Upper lobe of right lung (tissue), 1 donor: ENCODE data around the gene ACTG1. TPM values are rescaled to one million over a fixed set of nuclear protein-coding genes. Genes with fewer than 3 reads are reported as not detected.

Experiments used
- ATAC-seq: fragments of 200-7000 bp; cut with Tn5 transposase; one replicate; pipeline ENCODE4 v1.9.1; 2020; ENCODE audit warnings: mild to moderate bottlenecking, moderate library complexity
- DNase-seq: peaks from one replicate; pipeline ENCODE4 v3.0.0-alpha.2; 2020
- H3K27ac ChIP-seq: fragments of 200-600 bp; one replicate; pipeline ENCODE4 v1.8.0; 2022
- H3K27me3 ChIP-seq: fragments of 200-600 bp; one replicate; pipeline ENCODE4 v1.8.0; 2022; ENCODE audit warnings: mild to moderate bottlenecking
- H3K36me3 ChIP-seq: fragments of 200-600 bp; one replicate; pipeline ENCODE4 v1.8.0; 2022
- H3K4me1 ChIP-seq: fragments of 200-600 bp; one replicate; pipeline ENCODE4 v1.8.0; 2022
- H3K4me3 ChIP-seq: fragments of 200-600 bp; one replicate; pipeline ENCODE4 v1.8.0; 2022; ENCODE audit warnings: mild to moderate bottlenecking
- H3K9me3 ChIP-seq: fragments of 200-600 bp; one replicate; pipeline ENCODE4 v1.8.0; 2022
- intact Hi-C: fragments of 100-400 bp; cut with DNase I; formaldehyde crosslinking; loops from one replicate; pipeline ENCODE4 v1.11.0; 2022
- total RNA-seq: library from RNA; stranded (reverse); fragmentation: NEBNext Ultra II Directional; extraction: Animal tissue kit (Norgen Biotek cat#: 25700); gene quantifications from one replicate; pipeline ENCODE4 v1.2.1, GENCODE V29; 2021
- TF ChIP-seq, protein P1 (sequence below): fragments of 200-600 bp; IDR thresholded peaks from one replicate; pipeline ENCODE4 v1.8.0; 2022; ENCODE audit warnings: antibody characterized with exemption
- donor health status: DM: no; HTN: yes; CAD: no; lungs with severe emphysema.

The ACTG1 gene
- total RNA-seq, 1 donor from 2014 or later, result 2,193 TPM

DNA sequence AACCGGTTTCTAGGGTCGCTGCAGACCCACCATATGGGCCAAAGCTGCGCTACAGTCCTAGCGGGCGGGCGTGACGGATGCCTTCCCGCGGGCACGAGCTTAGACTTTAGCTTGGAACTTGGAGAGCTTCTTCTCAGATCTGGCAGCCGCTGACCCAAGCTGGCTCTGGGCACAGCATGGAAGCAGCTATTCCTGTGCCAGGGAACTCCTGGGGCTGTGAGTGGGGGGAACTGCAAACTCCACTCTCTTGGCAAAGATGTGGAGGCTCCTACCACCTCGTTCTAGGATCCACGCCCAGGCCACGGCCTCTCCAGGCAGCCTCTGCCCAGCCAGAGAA, 30.7 kb upstream of the ACTG1 start:
- ATAC-seq (no peak), DNase-seq (no peak)
- Histone ChIP-seq H3K4me1 (no peaks in the 10 kb centered on the region), H3K27me3 (no peaks in the 10 kb centered on the region), H3K36me3 (peaks cover 72% of the 10 kb centered on the region), H3K9me3 (no peaks in the 10 kb centered on the region), H3K27ac (no peak overlapping the region), H3K4me3 (no peak overlapping the region)
- TF ChIP-seq, protein P1, sequence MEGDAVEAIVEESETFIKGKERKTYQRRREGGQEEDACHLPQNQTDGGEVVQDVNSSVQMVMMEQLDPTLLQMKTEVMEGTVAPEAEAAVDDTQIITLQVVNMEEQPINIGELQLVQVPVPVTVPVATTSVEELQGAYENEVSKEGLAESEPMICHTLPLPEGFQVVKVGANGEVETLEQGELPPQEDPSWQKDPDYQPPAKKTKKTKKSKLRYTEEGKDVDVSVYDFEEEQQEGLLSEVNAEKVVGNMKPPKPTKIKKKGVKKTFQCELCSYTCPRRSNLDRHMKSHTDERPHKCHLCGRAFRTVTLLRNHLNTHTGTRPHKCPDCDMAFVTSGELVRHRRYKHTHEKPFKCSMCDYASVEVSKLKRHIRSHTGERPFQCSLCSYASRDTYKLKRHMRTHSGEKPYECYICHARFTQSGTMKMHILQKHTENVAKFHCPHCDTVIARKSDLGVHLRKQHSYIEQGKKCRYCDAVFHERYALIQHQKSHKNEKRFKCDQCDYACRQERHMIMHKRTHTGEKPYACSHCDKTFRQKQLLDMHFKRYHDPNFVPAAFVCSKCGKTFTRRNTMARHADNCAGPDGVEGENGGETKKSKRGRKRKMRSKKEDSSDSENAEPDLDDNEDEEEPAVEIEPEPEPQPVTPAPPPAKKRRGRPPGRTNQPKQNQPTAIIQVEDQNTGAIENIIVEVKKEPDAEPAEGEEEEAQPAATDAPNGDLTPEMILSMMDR, result no peak
- intact Hi-C loops, result no loop called here

DNA sequence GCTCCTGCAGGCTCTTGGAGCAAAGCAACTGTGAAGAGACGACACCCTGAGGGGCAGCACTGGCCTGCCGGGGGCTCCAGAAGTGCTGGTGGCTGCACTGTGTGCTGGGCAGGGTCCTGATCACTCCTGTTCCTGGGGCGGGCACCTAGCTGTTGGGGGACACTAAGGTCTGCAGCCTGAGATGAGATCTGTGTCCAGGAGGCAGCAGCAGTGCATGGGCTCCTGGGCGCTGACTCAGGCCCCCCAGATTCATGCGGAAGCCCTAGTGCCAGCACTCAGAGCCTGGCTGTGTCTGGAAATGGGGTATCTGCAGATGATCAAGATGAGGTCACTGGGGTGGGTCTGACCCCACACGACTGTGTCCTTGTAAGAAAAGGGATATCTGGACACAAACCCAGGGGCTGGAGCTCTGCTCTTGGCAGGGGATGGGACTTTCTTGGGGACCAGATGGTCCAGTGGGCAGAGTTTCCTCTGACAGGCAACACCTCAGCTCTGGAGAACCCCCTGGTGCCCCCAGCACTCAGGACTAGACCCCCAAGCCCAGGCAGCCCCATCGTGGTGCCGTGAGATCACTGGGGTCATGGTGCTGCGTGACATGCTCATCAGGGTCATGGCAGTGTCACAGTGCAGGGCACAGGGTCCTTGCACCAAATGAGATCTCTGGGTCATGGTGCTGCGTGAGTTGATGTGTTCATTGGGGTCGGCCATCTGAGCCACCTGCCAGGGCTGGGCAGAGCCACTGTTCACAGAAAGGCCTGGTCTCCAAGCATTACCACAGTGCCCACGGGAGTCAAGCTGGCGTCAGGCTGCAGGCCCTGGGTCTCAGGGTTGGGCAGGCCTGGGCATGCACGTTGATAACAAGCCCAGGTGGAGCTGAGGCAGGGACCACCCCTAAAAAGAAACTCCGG, 30.1 kb upstream of the ACTG1 start:
- TF ChIP-seq, protein P1, result no peak
- Histone ChIP-seq H3K4me3 (no peak overlapping the region), H3K9me3 (no peaks in the 10 kb centered on the region), H3K4me1 (no peaks in the 10 kb centered on the region), H3K27ac (no peak overlapping the region), H3K36me3 (peaks cover 66% of the 10 kb centered on the region), H3K27me3 (peaks cover 2% of the 10 kb centered on the region)
- no peak for ATAC-seq
- no peak for DNase-seq
- intact Hi-C loops, result no loop called here

DNA sequence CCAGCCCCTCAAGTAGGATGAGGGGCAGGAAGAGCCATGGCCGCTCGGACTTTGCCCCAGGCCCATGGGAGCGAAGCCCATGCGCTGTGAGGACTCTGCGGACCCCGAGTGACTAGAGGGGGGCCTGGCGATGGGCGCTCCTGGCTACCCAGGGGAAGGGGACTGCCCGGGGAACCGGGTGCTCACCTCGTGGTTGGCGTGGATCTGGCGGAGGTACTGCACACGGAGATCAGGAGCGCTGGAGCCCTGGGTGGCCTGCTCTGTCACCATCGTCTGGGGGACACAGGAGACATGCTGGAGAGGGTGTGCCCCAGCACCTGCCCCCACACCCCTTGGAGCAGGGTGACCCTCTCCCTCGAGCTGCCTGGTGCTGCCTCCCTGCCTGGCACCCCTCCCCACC, 28.5 kb upstream of the ACTG1 start:
- Histone ChIP-seq H3K9me3 (no peaks in the 10 kb centered on the region), H3K4me1 (peaks cover 10% of the 10 kb centered on the region), H3K27ac (no peak overlapping the region), H3K36me3 (peaks cover 51% of the 10 kb centered on the region), H3K27me3 (peaks cover 16% of the 10 kb centered on the region), H3K4me3 (no peak overlapping the region)
- DNase-seq, result no peak
- TF ChIP-seq, protein P1, result no peak
- intact Hi-C loops, result no loop called here
- no peak for ATAC-seq

DNA sequence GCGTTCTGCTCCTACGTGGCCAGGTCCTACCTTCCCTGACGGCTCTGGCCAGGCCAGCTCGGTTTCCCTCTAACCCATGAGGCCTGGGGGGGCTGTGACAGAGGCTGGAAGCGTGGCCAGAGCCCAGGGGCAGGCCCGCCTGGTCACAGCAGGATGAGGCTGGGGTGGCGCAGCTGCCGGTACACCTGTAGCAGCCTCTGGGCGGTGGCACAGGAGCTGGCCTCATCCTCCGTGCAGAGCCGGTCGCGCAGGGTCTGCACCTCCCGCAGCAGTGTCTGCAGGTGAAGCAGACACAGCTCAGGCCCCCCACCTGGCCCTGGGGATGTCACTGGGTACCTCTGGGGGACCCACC, 28.1 kb upstream of the ACTG1 start:
- Histone ChIP-seq H3K27me3 (peaks cover 16% of the 10 kb centered on the region), H3K27ac (no peak overlapping the region), H3K9me3 (no peaks in the 10 kb centered on the region), H3K36me3 (peaks cover 46% of the 10 kb centered on the region), H3K4me3 (no peak overlapping the region), H3K4me1 (peaks cover 10% of the 10 kb centered on the region)
- intact Hi-C loops, result no loop called here
- TF ChIP-seq, protein P1, result no peak
- DNase-seq (peak; percentile 64), ATAC-seq (no peak)

DNA sequence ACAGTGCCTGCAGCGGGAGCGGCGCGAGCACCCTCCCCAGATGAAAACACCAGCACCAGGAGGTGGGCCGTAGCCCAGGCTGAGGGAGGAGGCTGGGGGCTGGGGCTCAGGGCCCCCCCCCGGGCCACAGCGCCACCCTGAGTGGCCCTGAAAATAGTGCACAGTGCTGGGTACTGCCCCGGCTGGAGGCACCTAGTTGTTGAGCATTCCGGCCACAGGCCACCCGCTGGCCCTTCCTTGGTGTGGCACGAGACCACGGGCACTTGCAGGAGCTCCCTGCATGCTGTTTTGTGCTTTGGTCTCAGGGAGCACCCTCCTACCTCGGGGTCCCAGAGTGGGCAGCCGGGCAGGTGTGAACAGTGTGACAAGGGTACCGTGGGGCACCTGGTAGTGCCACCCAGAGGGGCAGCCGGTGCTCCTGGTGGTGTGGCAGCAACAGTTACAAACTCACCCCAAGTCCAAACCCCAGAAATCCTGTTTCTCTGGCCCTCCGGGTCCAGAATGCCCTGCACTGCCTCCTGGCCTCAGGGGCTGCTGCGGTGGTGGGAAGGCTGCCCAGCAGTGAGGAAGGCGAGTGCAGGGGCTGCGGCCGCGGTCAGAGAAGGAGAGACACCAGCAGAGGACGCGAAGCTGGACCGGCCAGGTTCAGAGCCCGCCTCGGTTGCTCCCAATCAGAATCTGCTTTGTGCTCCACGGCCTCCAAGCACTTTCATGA, 27.5 kb upstream of the ACTG1 start:
- TF ChIP-seq, protein P1, result no peak
- H3K4me1 ChIP-seq, result peaks cover 10% of the 10 kb centered on the region
- H3K9me3 ChIP-seq, result no peaks in the 10 kb centered on the region
- peaks cover 16% of the 10 kb centered on the region for H3K27me3 ChIP-seq
- no peak for DNase-seq
- no peak for ATAC-seq
- intact Hi-C loops, result no loop called here
- no peak overlapping the region for H3K27ac ChIP-seq
- no peak overlapping the region for H3K4me3 ChIP-seq
- peaks cover 41% of the 10 kb centered on the region for H3K36me3 ChIP-seq
